ENCODE measurements around the gene PCDH17.

PCDH17 gene

GRCh38 chr13:57760951-57761350, 129.4 kb downstream of the PCDH17 start:
- TF ChIP-seq REST (IDR thresholded peaks at IDR 0.05; ENCODE audit: insufficient read depth in 1 of 2, low read depth in 2 of 2, low read length in 2 of 2): no peak
- TF ChIP-seq FOXP2 (optimal IDR thresholded peaks at IDR 0.05; ENCODE audit: borderline replicate concordance, extremely low read depth, extremely low read length, insufficient read depth): no peak
- no peak for TF ChIP-seq SIN3A (IDR thresholded peaks at IDR 0.05; ENCODE audit: borderline replicate concordance, insufficient read depth, low read length)
- TF ChIP-seq TAF1 (IDR thresholded peaks at IDR 0.05; ENCODE audit: borderline replicate concordance, insufficient read depth, low read length): no peak
- TF ChIP-seq POLR2AphosphoS5 (IDR thresholded peaks at IDR 0.05; ENCODE audit: low read depth, low read length): no peak

- TF ChIP-seq SIN3A (IDR thresholded peaks at IDR 0.05; ENCODE audit: borderline replicate concordance, insufficient read depth, low read length): no peak
- TF ChIP-seq POLR2AphosphoS5 (IDR thresholded peaks at IDR 0.05; ENCODE audit: low read depth, low read length): no peak
- no peak for TF ChIP-seq REST (IDR thresholded peaks at IDR 0.05; ENCODE audit: insufficient read depth in 1 of 2, low read depth in 2 of 2, low read length in 2 of 2)
- no peak for TF ChIP-seq FOXP2 (optimal IDR thresholded peaks at IDR 0.05; ENCODE audit: borderline replicate concordance, extremely low read depth, extremely low read length, insufficient read depth)
- TF ChIP-seq TAF1 (IDR thresholded peaks at IDR 0.05; ENCODE audit: borderline replicate concordance, insufficient read depth, low read length): no peak
Measured at GRCh38 chr13:57763689-57764088, 132.1 kb downstream of the PCDH17 start.

All from PFSK-1 (cell line).